Effector memory CD4-positive, alpha-beta T cell (primary cell): ENCODE measurements around the gene STON2.

Experiments used
- DNase-seq, 3 donors: peaks; one replicate each; pipeline ENCODE4 v3.0.0-alpha.2; 2020
- H3K27ac ChIP-seq: 2 replicates; pipeline ENCODE4 v1.7.0; 2013; ENCODE audit warnings: mild to moderate bottlenecking, low read length, moderate library complexity; ENCODE audit not compliant: insufficient read depth, poor library complexity, severe bottlenecking
- H3K27me3 ChIP-seq: replicated peaks from 2 replicates; pipeline ENCODE4 v1.7.0; 2013; ENCODE audit warnings: mild to moderate bottlenecking, low read length; ENCODE audit not compliant: insufficient read depth, control insufficient read depth, poor library complexity, severe bottlenecking
- H3K36me3 ChIP-seq: 2 replicates; pipeline ENCODE4 v1.7.0; 2013; ENCODE audit warnings: mild to moderate bottlenecking, low read length, moderate library complexity; ENCODE audit not compliant: control insufficient read depth, insufficient read depth
- H3K4me1 ChIP-seq: 2 replicates; pipeline ENCODE4 v1.7.0; 2013; ENCODE audit warnings: low read length, mild to moderate bottlenecking; ENCODE audit not compliant: control insufficient read depth, insufficient read depth, poor library complexity, severe bottlenecking
- H3K4me3 ChIP-seq: 2 replicates; pipeline ENCODE4 v1.7.0; 2013; ENCODE audit warnings: low read length, low read depth, mild to moderate bottlenecking; ENCODE audit not compliant: insufficient read depth, poor library complexity, severe bottlenecking
- H3K9me3 ChIP-seq: 2 replicates; pipeline ENCODE4 v1.7.0; 2013; ENCODE audit warnings: mild to moderate bottlenecking, low read length, moderate library complexity; ENCODE audit not compliant: control insufficient read depth

The STON2 gene

GRCh38 chr14:81400852-81401251 lies 728 bp upstream of the STON2 start:
- Histone ChIP-seq H3K4me3 (no peak overlapping the region), H3K36me3 (no peaks in the 10 kb centered on the region), H3K27me3 (no peaks in the 10 kb centered on the region), H3K4me1 (no peaks in the 10 kb centered on the region), H3K27ac (no peak overlapping the region), H3K9me3 (no peaks in the 10 kb centered on the region)
- DNase-seq, result no peak

GRCh38 chr14:81398196-81398891 lies 1.8 kb downstream of the STON2 start:
- Histone ChIP-seq H3K9me3 (no peaks in the 10 kb centered on the region), H3K4me1 (no peaks in the 10 kb centered on the region), H3K36me3 (no peaks in the 10 kb centered on the region), H3K27me3 (no peaks in the 10 kb centered on the region), H3K4me3 (no peak overlapping the region), H3K27ac (no peak overlapping the region)
- no peak for DNase-seq

- Histone ChIP-seq H3K4me1 (no peaks in the 10 kb centered on the region), H3K4me3 (no peak overlapping the region), H3K36me3 (no peaks in the 10 kb centered on the region), H3K27ac (no peak overlapping the region), H3K9me3 (no peaks in the 10 kb centered on the region), H3K27me3 (no peaks in the 10 kb centered on the region)
- DNase-seq, result no peak
Observed at GRCh38 chr14:81396113-81396512, 4.0 kb downstream of the STON2 start.

- no peak overlapping the region for H3K4me3 ChIP-seq
- H3K36me3 ChIP-seq, result no peaks in the 10 kb centered on the region
- H3K27me3 ChIP-seq, result no peaks in the 10 kb centered on the region
- DNase-seq, result no peak
- H3K4me1 ChIP-seq, result no peaks in the 10 kb centered on the region
- H3K27ac ChIP-seq, result no peak overlapping the region
- H3K9me3 ChIP-seq, result no peaks in the 10 kb centered on the region
Observed at GRCh38 chr14:81394739-81395138, 5.4 kb downstream of the STON2 start.

GRCh38 chr14:81392976-81393643 lies 7.0 kb downstream of the STON2 start:
- Histone ChIP-seq H3K9me3 (no peaks in the 10 kb centered on the region), H3K4me3 (no peak overlapping the region), H3K27ac (no peak overlapping the region), H3K27me3 (no peaks in the 10 kb centered on the region), H3K36me3 (no peaks in the 10 kb centered on the region), H3K4me1 (no peaks in the 10 kb centered on the region)
- no peak for DNase-seq

GRCh38 chr14:81392052-81392451 lies 8.1 kb downstream of the STON2 start:
- no peak overlapping the region for H3K27ac ChIP-seq
- H3K27me3 ChIP-seq, result no peaks in the 10 kb centered on the region
- no peak overlapping the region for H3K4me3 ChIP-seq
- H3K9me3 ChIP-seq, result no peaks in the 10 kb centered on the region
- no peak for DNase-seq
- H3K36me3 ChIP-seq, result no peaks in the 10 kb centered on the region
- no peaks in the 10 kb centered on the region for H3K4me1 ChIP-seq

- H3K27me3 ChIP-seq, result peaks cover 4% of the 10 kb centered on the region
- no peaks in the 10 kb centered on the region for H3K9me3 ChIP-seq
- H3K27ac ChIP-seq, result no peak overlapping the region
- no peaks in the 10 kb centered on the region for H3K36me3 ChIP-seq
- no peak for DNase-seq
- H3K4me1 ChIP-seq, result no peaks in the 10 kb centered on the region
- no peak overlapping the region for H3K4me3 ChIP-seq
Observed at GRCh38 chr14:81390696-81391095, 9.4 kb downstream of the STON2 start.

GRCh38 chr14:81388336-81388735 lies 11.8 kb downstream of the STON2 start:
- Histone ChIP-seq H3K9me3 (no peaks in the 10 kb centered on the region), H3K4me3 (no peak overlapping the region), H3K27me3 (peaks cover 4% of the 10 kb centered on the region), H3K36me3 (no peaks in the 10 kb centered on the region), H3K4me1 (no peaks in the 10 kb centered on the region), H3K27ac (no peak overlapping the region)
- DNase-seq, result no peak

GRCh38 chr14:81386290-81386745 lies 13.8 kb downstream of the STON2 start:
- Histone ChIP-seq H3K27me3 (peaks cover 4% of the 10 kb centered on the region), H3K27ac (no peak overlapping the region), H3K4me3 (no peak overlapping the region), H3K36me3 (no peaks in the 10 kb centered on the region), H3K4me1 (no peaks in the 10 kb centered on the region), H3K9me3 (no peaks in the 10 kb centered on the region)
- no peak for DNase-seq

- H3K4me1 ChIP-seq, result no peaks in the 10 kb centered on the region
- no peak for DNase-seq
- H3K4me3 ChIP-seq, result no peak overlapping the region
- H3K27ac ChIP-seq, result no peak overlapping the region
- H3K36me3 ChIP-seq, result no peaks in the 10 kb centered on the region
- peaks cover 4% of the 10 kb centered on the region for H3K27me3 ChIP-seq
- H3K9me3 ChIP-seq, result no peaks in the 10 kb centered on the region
Observed at GRCh38 chr14:81385886-81386285, 14.2 kb downstream of the STON2 start.
